Measurements from ENCODE around the gene NUCKS1. TPM values are rescaled to one million over a fixed set of nuclear protein-coding genes. Genes with fewer than 3 reads are reported as not detected.

Gene NUCKS1
- total RNA-seq, 1 donor from 2014 or later, result 74.2 TPM

GRCh38 chr1:205770618-205771017 lies 20.6 kb upstream of the NUCKS1 start:
- DNase-seq (ENCODE audit: low read depth in 2 of 2), result no peak

- no peak for DNase-seq (ENCODE audit: low read depth in 2 of 2)
These were observed 19.8 kb upstream of the NUCKS1 start for GRCh38 chr1:205769641-205770365.

GRCh38 chr1:205767248-205767647 lies 17.3 kb upstream of the NUCKS1 start:
- no peak for DNase-seq (ENCODE audit: low read depth in 2 of 2)

DNA sequence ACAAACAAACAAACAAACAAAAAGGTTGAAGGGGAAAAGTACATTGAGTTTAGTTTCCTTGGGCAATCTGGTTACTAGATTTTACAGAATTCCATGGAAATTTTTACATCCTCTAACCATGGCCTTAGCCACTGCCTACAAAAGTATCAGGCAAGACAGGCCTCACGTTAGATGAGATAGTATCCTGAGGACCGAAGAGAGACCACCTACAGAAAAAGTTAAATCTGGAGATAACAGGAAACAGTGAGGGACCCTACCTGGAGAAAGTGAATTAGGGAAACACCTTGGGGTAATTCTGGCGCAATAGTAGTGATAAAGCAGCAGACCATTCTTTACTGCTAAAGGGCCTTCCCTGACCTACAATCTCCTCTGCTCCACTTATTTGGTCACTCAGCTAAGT lies 16.6 kb upstream of the NUCKS1 start:
- DNase-seq (ENCODE audit: low read depth in 2 of 2), result no peak

GRCh38 chr1:205766038-205766437 lies 16.1 kb upstream of the NUCKS1 start:
- DNase-seq (ENCODE audit: low read depth in 2 of 2), result peak in 1 of 2 donors; percentile 46

GRCh38 chr1:205764578-205764977 lies 14.6 kb upstream of the NUCKS1 start:
- no peak for DNase-seq (ENCODE audit: low read depth in 2 of 2)

GRCh38 chr1:205763980-205764379 lies 14.0 kb upstream of the NUCKS1 start:
- DNase-seq (ENCODE audit: low read depth in 2 of 2), result no peak

DNA sequence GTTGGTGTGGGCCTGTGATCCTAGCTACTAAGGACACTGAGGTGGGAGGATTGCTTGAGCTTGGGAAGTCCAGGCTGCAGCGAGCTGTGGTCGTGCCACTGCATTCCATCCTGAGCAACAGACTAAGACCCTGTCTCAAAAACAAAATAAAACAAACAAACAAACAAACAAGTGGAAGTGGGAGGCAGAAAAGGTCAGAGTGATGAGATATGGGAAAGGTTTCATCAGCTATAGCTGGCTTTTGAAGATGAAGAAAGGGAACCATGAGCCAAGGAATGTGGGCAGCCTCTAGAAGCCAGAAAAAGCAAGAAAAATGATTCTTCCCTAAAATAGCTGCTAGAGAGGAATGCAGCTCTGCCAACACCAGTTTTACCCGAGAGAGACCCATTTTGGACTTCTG lies 10.6 kb upstream of the NUCKS1 start:
- no peak for DNase-seq (ENCODE audit: low read depth in 2 of 2)

DNA sequence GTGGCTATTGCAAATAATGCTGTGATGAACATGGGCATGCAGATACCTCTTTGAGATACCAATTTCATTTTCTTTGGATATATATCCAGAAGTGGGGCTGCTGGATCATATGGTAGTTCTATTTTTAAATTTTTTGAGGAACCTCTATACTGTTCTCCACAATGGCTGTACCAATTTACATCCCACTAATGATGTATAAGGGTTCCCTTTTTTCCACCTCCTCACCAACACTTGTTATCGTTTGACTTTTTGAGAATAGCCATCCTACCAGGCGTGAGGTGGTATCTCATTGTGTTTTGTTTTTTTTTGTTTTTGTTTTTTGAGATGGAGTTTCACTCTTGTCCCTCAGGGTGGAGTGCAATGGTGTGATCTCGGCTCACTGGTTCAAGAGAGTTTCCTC lies 6.6 kb upstream of the NUCKS1 start:
- DNase-seq (ENCODE audit: low read depth in 2 of 2), result no peak

DNA sequence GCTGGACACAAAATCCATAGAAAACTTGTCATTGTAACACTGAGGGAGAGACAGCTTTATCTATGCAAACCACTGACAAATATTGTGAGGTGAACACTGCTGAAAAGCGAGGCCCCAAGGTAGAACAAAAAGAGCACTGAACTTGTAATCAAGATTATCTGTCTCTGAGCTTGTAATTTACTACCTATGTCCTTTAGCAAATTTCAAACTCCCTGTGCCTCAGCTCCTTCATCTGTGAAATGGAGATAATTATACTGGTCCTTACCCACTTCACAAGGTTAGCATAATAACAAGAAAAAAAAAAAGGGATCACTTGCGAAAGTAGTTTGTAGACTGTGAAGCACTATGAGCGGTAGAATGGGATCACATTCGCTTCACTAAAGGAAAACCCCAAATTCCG lies 4.9 kb upstream of the NUCKS1 start:
- no peak for DNase-seq (ENCODE audit: low read depth in 2 of 2)

- DNase-seq (ENCODE audit: low read depth in 2 of 2), result no peak
These were observed 1.2 kb upstream of the NUCKS1 start for GRCh38 chr1:205751036-205751651.

DNA sequence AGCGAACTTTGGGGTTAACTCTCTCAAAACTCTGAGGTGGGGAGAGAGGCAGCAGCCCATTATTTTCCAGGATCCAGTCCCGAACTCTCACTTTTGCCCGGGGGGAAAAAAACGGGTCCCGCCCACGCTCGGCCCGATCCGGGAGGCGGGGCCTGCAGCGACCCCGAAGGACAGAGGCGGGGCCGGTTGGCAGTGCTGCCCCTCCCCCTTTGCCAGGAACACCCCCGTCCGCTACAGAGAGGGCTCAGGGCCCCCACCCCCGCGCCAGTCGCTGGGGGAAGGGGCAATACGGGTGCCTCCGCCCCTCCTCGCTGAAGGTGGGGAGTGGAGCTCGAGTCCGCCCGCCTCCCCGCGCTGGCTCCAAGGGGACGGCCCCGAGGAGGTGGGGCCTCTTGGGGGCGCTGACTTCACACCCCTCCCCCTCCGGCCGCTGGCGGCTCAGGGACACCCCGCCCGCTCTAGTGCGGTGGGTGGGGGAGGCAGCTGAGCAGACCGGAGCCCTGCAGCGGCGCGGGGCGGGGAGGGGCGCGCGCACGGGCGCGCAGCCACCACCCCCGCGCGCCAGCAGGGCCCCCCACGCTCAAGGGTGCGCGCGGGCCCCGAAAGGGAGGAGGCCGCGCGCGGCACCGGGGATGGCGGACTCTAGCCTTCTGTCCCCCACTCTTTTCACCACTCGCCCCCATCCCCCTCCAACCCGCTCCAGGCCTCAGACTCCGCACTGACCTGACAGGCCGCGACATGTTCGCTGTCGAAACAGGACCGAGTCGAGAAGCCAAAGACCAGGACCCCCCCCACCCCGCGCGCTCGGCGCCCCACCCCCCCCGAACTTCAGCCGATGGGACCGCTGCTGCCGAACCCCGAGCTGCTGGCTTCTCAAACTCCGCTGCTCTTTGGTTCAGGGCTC lies 496 bp downstream of the NUCKS1 start:
- peak; percentile 98 to 99 for DNase-seq (ENCODE audit: low read depth in 2 of 2)

DNA sequence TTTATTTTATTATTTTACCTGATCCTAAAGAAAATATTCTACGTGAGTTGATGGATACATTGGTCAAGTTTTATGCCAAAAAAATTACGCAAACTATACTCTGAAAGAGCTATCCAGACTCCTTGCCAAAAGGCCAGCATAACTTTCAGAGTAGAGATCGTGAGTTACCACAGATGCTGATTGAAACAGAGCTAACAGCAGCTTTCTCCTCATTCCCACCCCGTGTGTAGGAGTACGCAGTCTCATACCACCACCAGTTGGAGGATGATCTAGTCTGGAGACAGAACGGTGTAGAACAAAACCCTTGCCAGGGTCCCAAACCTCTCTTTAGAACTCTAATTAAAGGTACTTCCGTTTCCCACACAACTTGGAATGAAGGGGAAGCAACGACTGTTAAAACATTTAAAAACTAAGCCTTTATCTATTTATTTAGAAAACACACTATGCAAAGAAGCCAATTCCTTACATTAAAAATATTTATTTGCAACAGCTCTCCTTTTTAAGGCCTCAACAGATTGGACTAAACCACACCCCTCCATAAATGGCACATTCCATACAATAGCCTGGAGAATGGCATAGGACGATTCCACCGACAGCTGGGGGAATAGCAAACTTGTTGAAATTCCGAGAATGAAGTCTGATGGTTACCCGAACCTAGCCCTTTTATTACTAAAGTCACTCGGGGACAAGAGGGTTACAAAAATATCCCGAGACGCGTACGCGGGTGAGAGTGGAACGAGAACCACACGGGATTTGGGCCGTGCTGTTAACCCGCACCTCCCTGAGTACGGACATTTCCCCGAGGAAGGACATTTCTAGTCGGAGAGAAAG lies 1.4 kb downstream of the NUCKS1 start:
- DNase-seq (ENCODE audit: low read depth in 2 of 2), result peak; percentile 81 to 84

GRCh38 chr1:205746757-205747412 lies 3.1 kb downstream of the NUCKS1 start:
- peak in 1 of 2 donors; percentile 12 for DNase-seq (ENCODE audit: low read depth in 2 of 2)

DNA sequence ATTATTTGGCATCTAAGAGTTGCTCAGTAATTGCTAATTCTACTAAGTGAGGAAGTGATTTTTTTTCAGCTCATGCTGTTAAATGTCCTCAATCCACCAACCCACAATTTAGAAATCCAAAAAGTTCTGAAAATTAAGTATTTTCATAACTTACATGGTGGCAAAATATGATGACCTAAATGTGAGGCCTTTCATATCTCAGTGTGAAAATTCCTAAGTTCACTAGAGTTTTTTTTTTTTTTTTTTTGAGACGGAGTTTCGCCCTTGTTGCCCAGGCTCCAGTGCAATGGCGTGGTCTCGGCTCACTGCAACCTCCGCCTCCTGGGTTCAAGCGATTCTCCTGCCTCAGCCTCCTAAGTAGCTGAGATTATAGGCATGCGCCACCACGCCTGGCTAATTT lies 5.6 kb downstream of the NUCKS1 start:
- no peak for DNase-seq (ENCODE audit: low read depth in 2 of 2)

GRCh38 chr1:205743977-205744376 lies 6.0 kb downstream of the NUCKS1 start:
- DNase-seq (ENCODE audit: low read depth in 2 of 2), result no peak

DNA sequence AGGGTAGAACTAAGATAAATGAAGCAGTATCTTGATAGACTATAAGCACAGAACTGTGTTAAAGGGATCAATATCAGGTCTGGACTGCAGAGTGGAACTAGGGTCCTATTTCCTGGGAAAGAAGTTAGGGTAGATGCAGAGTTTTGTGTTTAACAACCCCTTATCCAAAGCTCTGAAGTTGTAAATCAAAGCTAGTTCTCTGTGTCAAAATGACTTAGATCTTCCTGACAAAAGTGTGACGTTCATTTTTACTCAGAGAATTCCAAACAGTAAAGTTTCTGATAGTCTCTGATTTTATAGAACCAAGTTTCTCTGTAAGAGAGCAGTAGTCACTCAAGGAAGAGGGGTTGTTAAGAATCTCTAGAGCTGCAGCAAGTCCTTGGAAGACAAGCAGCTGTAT lies 8.3 kb downstream of the NUCKS1 start:
- no peak for DNase-seq (ENCODE audit: low read depth in 2 of 2)

DNA sequence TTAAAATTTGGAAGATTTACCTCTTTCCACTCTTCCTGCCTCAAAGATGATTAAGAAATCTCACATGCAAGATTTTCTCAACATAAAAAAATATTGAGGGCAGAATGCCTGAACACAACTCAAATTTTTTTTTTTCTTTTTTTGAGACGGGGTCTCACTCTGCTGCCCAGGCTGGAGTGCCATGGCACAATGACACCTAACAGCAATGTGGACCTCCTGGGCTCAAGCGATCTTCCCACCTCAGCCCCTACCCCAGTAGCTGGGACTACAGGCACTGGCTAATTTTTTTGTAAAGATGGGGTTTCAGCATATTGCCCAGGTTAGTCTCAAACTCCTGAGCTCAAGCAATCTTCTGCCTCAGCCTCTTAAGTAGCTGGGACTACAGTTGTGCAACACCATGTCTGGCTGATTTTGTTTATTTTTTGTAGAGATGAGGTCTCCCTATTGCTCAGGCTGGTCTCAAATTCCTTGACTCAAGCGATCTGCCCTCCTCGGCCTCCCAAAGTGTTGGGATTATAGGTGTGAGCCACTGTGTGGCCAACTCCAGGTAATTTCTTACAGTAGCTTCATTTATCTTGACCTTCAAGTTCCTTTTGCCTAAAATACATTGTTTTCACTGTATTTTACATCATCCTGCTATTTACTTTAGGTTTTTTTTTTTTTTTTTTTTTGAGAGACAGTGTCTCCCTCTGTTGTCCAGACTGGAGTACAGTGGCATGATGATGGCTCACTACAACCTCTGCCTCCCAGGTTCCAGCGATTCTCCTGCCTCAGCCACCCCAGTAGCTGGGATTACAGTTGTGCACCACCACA lies 10.4 kb downstream of the NUCKS1 start:
- peak; percentile 12 to 33 for DNase-seq (ENCODE audit: low read depth in 2 of 2)

GRCh38 chr1:205735218-205735617 lies 14.8 kb downstream of the NUCKS1 start:
- DNase-seq (ENCODE audit: low read depth in 2 of 2), result no peak
